SK-N-SH treated with all-trans-retinoic acid at 6 μM for 48 hours (cell line): ENCODE measurements around the gene UQCRFS1.

ENCODE experiments used
- ATAC-seq: fragments of 200-7000 bp; cut with Tn5 transposase; 3 replicates; pipeline ENCODE4 v1.9.1; 2020; ENCODE audit warnings: mild to moderate bottlenecking, moderate library complexity
- ARNTL ChIP-seq: fragments of 450-650 bp; formaldehyde crosslinking; IDR thresholded peaks from 2 replicates; pipeline ENCODE4 v1.5.0; 2020; ENCODE audit warnings: low read depth, mild to moderate bottlenecking, moderate library complexity, borderline replicate concordance
- CSDC2 ChIP-seq: fragments of 250-450 bp; sonication (Bioruptor Pico); IDR thresholded peaks from 2 replicates; pipeline ENCODE4 v1.5.0; 2020; ENCODE audit warnings: mild to moderate bottlenecking, moderate library complexity
- ESRRG ChIP-seq: fragments of 250-450 bp; sonication (Bioruptor Pico); IDR thresholded peaks from 2 replicates; pipeline ENCODE4 v1.6.1; 2021; ENCODE audit warnings: mild to moderate bottlenecking
- GLIS3 ChIP-seq: fragments of 250-450 bp; sonication (Bioruptor Pico); IDR thresholded peaks from 2 replicates; pipeline ENCODE4 v1.5.0; 2020; ENCODE audit warnings: mild to moderate bottlenecking, moderate library complexity
- ISL1 ChIP-seq: fragments of 250-450 bp; sonication (Bioruptor Pico); IDR thresholded peaks from 2 replicates; pipeline ENCODE4 v2.1.2; 2022; ENCODE audit warnings: mild to moderate bottlenecking, moderate library complexity
- OSR1 ChIP-seq: fragments of 250-450 bp; sonication (Bioruptor Pico); IDR thresholded peaks from 2 replicates; pipeline ENCODE4 v1.8.0; 2022; ENCODE audit warnings: moderate library complexity, mild to moderate bottlenecking, inconsistent platforms
- PPARA ChIP-seq: fragments of 250-450 bp; sonication (Bioruptor Pico); IDR thresholded peaks from 2 replicates; pipeline ENCODE4 v1.5.0; 2020; ENCODE audit warnings: mild to moderate bottlenecking, borderline replicate concordance
- RARB ChIP-seq: fragments of 250-450 bp; sonication (Bioruptor Pico); IDR thresholded peaks from 2 replicates; pipeline ENCODE4 v1.8.0; 2021; ENCODE audit warnings: mild to moderate bottlenecking, moderate library complexity
- SNAI2 ChIP-seq: fragments of 250-450 bp; sonication (Bioruptor Pico); IDR thresholded peaks from 2 replicates; pipeline ENCODE4 v1.5.0; 2020; ENCODE audit warnings: mild to moderate bottlenecking, moderate library complexity
- ZC3H10 ChIP-seq: fragments of 250-450 bp; sonication (Bioruptor Pico); IDR thresholded peaks from 2 replicates; pipeline ENCODE4 v1.5.1; 2021; ENCODE audit warnings: mild to moderate bottlenecking, moderate library complexity
- ZFP3 ChIP-seq: fragments of 250-450 bp; sonication (Bioruptor Pico); IDR thresholded peaks from 2 replicates; pipeline ENCODE4 v1.5.0; 2020; ENCODE audit warnings: mild to moderate bottlenecking, moderate library complexity
- ZFP30 ChIP-seq: fragments of 450-650 bp; formaldehyde crosslinking; IDR thresholded peaks from 2 replicates; pipeline ENCODE4 v1.5.0; 2022; ENCODE audit warnings: mild to moderate bottlenecking, moderate library complexity
- ZNF70 ChIP-seq: fragments of 450-650 bp; formaldehyde crosslinking; IDR thresholded peaks from 2 replicates; pipeline ENCODE4 v1.5.0; 2020; ENCODE audit warnings: mild to moderate bottlenecking, moderate library complexity
- ZNF8 ChIP-seq: fragments of 450-650 bp; formaldehyde crosslinking; IDR thresholded peaks from 2 replicates; pipeline ENCODE4 v1.5.0; 2020; ENCODE audit warnings: mild to moderate bottlenecking, moderate library complexity
- TF ChIP-seq, protein P1 (sequence below): fragments of 250-450 bp; sonication (Bioruptor Pico); IDR thresholded peaks from 2 replicates; pipeline ENCODE4 v1.8.0; 2020; ENCODE audit warnings: mild to moderate bottlenecking, moderate library complexity, borderline replicate concordance
- TF ChIP-seq, protein P2 (sequence below): fragments of 250-450 bp; sonication (Bioruptor Pico); IDR thresholded peaks from 2 replicates; pipeline ENCODE4 v1.5.0; 2020; ENCODE audit warnings: mild to moderate bottlenecking, moderate library complexity
- TF ChIP-seq, protein P3 (sequence below): fragments of 250-450 bp; sonication (Bioruptor Pico); IDR thresholded peaks from 2 replicates; pipeline ENCODE4 v1.5.1; 2020; ENCODE audit warnings: low read depth, mild to moderate bottlenecking, moderate library complexity
- TF ChIP-seq, protein P4 (sequence below): fragments of 250-450 bp; sonication (Bioruptor Pico); IDR thresholded peaks from 2 replicates; pipeline ENCODE4 v1.8.0; 2021; ENCODE audit warnings: low read depth, mild to moderate bottlenecking, moderate library complexity, borderline replicate concordance

Gene UQCRFS1

DNA sequence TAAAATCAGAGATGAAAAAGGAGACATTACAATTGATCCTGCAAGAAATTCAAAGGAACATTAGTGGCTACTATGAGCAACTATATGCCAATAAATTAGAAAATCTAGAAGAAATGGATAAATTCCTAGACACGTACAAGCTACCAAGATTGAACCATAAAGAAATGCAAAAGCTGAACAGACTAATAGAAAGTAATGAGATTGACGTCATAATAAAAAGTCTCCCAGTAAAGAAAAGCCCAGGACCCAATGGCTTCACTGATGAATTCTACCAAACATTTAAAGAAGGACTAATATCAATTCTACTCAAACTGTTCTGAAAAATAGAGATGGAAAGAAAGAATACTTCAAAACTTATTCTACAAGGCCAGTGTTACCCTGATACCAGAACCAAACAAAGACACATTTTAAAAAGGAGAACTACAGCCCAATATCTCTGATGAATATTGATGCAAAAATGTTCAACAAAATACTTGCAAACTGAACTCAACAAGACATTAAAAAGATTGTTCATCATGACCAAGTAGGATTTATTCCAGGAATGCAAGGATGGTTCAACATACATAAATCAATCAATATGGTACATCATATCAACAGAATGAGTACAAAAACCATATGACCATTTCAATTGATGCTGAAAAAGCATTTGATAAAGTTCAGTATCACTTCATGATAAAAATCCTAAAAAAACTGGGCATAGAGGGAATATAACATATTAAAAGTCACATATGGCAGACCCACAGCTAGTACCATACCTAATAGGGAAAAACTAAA lies 35.8 kb downstream of the UQCRFS1 start (continued):
- TF ChIP-seq ZFP3 (CRISPR knock-in tag) (no peak), ZFP30 (no peak), GLIS3 (no peak)

DNA sequence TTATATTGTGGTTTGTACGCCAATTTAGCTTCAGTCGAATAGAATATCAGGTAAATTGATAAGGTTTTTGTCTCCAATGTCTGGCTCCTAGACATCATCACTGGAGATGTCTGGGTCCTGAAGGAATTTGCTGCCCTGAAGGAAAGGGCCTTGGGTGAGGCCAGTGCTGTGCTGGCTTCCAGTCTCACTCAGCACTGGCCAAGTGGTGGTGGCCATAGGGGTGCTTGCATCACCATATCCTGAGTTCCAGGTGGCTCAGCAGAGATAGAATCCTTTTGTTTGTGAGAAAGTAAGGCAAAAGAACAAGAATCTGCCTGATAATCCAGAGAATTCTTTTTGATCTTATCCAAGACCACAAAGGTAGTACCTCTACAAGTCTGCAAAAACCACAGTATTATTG lies 39.1 kb downstream of the UQCRFS1 start:
- ATAC-seq = no peak
- TF ChIP-seq ZFP30 (no peak), ZC3H10 (CRISPR knock-in tag) (no peak), SNAI2 (CRISPR knock-in tag) (no peak), ZNF8 (CRISPR knock-in tag) (no peak), RARB (no peak), ESRRG (CRISPR knock-in tag) (no peak), ISL1 (CRISPR knock-in tag) (no peak), ARNTL (CRISPR knock-in tag) (no peak), OSR1 (CRISPR knock-in tag) (no peak), CSDC2 (no peak), GLIS3 (no peak), PPARA (CRISPR knock-in tag) (no peak), ZNF70 (CRISPR knock-in tag) (no peak)
- TF ChIP-seq, protein P1, sequence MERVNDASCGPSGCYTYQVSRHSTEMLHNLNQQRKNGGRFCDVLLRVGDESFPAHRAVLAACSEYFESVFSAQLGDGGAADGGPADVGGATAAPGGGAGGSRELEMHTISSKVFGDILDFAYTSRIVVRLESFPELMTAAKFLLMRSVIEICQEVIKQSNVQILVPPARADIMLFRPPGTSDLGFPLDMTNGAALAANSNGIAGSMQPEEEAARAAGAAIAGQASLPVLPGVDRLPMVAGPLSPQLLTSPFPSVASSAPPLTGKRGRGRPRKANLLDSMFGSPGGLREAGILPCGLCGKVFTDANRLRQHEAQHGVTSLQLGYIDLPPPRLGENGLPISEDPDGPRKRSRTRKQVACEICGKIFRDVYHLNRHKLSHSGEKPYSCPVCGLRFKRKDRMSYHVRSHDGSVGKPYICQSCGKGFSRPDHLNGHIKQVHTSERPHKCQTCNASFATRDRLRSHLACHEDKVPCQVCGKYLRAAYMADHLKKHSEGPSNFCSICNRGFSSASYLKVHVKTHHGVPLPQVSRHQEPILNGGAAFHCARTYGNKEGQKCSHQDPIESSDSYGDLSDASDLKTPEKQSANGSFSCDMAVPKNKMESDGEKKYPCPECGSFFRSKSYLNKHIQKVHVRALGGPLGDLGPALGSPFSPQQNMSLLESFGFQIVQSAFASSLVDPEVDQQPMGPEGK (CRISPR knock-in tag) = no peak
- TF ChIP-seq, protein P2, sequence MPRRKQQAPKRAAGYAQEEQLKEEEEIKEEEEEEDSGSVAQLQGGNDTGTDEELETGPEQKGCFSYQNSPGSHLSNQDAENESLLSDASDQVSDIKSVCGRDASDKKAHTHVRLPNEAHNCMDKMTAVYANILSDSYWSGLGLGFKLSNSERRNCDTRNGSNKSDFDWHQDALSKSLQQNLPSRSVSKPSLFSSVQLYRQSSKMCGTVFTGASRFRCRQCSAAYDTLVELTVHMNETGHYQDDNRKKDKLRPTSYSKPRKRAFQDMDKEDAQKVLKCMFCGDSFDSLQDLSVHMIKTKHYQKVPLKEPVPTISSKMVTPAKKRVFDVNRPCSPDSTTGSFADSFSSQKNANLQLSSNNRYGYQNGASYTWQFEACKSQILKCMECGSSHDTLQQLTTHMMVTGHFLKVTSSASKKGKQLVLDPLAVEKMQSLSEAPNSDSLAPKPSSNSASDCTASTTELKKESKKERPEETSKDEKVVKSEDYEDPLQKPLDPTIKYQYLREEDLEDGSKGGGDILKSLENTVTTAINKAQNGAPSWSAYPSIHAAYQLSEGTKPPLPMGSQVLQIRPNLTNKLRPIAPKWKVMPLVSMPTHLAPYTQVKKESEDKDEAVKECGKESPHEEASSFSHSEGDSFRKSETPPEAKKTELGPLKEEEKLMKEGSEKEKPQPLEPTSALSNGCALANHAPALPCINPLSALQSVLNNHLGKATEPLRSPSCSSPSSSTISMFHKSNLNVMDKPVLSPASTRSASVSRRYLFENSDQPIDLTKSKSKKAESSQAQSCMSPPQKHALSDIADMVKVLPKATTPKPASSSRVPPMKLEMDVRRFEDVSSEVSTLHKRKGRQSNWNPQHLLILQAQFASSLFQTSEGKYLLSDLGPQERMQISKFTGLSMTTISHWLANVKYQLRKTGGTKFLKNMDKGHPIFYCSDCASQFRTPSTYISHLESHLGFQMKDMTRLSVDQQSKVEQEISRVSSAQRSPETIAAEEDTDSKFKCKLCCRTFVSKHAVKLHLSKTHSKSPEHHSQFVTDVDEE = no peak
- TF ChIP-seq, protein P3, sequence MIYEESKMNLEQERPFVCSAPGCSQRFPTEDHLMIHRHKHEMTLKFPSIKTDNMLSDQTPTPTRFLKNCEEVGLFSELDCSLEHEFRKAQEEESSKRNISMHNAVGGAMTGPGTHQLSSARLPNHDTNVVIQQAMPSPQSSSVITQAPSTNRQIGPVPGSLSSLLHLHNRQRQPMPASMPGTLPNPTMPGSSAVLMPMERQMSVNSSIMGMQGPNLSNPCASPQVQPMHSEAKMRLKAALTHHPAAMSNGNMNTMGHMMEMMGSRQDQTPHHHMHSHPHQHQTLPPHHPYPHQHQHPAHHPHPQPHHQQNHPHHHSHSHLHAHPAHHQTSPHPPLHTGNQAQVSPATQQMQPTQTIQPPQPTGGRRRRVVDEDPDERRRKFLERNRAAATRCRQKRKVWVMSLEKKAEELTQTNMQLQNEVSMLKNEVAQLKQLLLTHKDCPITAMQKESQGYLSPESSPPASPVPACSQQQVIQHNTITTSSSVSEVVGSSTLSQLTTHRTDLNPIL = no peak
- TF ChIP-seq, protein P4, sequence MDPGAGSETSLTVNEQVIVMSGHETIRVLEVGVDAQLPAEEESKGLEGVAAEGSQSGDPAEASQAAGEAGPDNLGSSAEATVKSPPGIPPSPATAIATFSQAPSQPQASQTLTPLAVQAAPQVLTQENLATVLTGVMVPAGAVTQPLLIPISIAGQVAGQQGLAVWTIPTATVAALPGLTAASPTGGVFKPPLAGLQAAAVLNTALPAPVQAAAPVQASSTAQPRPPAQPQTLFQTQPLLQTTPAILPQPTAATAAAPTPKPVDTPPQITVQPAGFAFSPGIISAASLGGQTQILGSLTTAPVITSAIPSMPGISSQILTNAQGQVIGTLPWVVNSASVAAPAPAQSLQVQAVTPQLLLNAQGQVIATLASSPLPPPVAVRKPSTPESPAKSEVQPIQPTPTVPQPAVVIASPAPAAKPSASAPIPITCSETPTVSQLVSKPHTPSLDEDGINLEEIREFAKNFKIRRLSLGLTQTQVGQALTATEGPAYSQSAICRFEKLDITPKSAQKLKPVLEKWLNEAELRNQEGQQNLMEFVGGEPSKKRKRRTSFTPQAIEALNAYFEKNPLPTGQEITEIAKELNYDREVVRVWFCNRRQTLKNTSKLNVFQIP (CRISPR knock-in tag) = no peak

DNA sequence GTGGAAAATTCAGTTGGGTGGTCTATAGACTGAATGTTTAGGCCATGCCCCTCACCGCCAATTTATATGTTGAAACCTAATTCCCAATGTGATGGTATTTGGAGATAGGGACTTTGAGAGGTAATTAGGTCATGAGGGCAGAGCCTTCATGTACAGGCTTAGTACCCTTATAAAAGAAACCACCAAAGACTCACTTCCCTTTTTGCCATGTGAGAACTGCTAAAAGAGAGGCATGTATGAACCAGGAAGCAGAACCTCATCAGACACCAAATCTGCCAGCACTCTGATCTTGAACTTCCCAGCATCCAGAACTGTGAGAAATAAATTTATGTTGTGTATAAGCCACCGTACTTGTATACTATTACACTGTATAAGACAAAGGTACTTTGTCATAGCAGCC lies 40.6 kb downstream of the UQCRFS1 start:
- ATAC-seq = no peak

More for the DNA sequence above, 40.6 kb downstream of the UQCRFS1 start:
- TF ChIP-seq, protein P1 (CRISPR knock-in tag) = no peak
- TF ChIP-seq ZNF70 (CRISPR knock-in tag) = no peak
- TF ChIP-seq SNAI2 (CRISPR knock-in tag) = no peak
- no peak for TF ChIP-seq OSR1 (CRISPR knock-in tag)
